GM21576 (cell line): ENCODE measurements around the gene SCRN2.

Source experiments
- ATAC-seq: cut with Tn5 transposase; IDR thresholded peaks from one replicate; pipeline ENCODE4 v1.9.1; 2021; ENCODE audit warnings: mild to moderate bottlenecking, moderate library complexity; ENCODE audit not compliant: unreplicated experiment

SCRN2 gene

DNA sequence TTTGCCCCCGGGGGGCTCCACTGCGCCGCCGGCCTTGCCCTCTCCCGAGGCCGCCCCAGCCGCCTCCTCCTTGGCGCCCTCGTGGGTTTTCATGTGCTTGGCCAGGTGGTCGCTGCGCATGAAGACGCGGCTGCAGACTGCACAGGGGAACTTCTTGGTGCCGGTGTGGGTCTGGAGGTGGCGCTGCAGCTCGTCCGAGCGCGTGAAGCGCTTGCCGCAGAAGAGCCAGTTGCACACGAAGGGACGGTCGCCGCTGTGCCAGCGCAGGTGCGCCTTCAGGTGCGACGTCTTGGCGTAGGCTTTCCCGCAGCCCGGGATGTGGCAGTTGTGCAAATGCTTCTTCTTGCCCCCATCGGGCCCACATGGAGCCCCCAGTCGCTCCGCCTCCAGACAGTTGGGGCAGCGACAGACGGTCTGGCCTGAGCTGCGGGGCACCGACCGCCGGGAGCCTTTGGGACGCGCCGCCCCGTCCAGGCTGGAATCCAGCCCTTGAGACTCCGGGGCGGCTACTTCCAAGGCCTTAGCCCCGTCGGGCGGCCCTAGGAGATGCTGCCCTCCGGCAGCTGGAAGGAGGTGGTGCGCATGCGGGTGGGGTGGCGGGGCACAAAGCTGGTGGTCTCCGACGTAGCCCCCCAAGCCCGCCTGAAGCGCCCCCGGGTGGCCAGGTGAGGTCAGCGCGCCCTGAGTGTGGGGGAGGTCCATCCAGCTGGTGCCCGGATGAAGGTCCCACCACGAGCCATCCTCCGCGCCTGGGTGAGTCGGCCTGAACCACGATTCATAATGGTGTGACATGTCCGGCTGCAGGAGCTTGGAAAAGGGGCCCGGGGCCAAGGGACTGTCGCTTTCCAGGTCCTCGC lies 6.5 kb upstream of the SCRN2 start:
- ATAC-seq: no peak

DNA sequence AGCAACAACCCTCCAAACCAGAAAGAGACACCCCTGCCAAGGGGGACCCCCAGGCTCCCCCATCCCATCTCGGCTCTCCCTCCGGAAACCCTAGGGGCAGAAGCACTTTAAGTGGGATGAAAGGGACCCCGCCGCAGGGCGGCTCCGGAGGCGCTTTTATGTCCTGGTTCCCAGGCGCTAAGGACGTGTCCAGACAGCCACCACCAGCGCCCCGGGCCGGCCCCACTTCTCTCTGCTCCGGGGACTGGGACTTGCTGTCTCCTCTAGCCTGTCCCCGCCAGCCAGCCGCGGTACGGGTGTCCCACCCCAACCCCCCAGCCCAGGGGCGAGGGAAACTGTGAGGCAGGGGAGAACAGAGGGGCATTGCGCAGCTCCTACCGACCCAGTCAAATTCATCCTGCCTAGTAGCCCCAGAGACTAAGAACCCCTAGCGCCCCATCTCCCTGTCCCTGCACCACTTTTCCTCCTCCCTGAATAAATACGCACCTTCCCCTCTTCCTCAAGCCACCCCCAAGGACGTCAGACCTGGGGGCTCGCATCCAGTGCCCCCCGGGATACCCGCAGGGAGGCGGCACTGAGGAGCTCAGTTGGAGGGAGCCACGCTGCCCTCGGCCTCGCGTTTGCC lies 5.8 kb upstream of the SCRN2 start:
- ATAC-seq: no peak

DNA sequence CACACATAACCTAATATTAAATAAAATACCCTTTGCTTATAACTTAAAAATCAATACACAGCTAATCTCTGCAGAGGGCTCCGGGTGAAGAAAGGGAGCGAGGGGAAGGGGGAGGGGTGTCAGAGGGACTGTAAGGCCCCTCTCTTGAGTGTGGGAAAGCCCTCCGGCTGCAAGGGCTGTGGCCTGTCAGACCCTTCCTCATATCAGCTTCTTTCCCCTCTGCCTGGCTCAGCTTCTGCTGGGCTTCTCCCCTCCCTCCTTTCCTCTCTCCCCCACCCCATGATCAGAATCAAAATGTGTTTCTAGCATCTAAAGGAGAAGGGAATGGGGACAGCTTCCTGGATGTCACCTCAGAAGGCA lies 4.6 kb upstream of the SCRN2 start:
- ATAC-seq: no peak

DNA sequence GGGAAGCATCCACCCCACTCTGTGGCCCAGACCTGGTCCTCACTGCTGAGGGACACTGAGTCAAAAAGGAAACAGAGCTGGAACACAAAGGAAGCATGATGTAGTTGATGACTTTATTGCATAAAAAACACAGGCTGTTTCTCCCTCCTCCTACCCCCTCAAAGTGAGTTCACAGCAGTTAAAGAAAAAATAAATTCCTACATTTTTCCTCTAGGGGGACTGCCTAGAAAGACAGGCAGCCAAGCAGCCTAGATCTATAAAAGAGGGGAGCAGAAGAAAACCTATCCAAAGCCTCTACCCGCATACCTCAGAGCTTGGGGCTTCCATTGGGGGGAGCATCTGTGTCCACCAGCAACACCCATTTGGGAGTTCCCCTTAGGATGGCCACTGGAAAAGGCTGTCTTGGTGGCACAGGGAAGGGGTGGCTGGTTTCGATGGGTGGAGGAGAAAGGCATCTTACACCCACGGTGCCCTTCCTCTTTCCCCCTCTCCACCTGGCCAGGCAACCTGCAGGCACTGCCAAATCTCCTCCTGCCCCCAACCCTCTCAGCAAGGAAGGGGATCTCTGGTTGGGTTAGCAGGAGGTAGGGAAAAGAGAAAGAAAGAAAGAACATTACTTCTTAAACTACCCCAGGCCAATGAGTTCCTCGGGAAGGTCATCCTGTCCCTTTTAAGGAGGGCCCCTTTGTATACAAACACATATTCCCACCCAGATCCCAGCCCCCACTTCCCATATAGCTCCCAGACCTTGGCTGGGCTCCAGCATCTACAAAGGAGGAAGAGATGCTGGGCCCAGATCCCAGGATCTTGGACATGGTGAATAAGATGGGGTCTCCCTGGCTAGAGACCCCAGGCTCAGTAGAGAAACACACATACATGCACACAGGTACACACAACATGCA lies 4.0 kb upstream of the SCRN2 start:
- no peak for ATAC-seq

DNA sequence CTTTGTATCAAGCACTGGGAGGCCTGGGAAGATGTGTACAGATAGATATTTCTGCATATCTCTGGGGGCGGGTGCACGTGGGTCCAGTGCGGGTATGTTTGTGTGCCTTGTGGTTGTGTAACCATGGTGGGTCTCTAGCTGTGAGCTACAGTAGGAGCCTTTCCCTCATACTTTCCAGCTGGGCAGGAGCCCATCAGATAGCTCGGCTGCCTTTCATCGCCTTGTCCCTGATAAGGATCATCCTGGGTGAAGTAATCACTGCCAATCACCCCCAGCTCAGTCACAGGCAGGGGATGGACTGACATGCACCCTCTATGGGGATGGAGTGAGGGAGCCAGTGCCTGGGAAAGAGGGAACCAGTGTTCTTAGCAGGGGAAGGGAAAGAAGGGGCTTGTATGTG lies 3.2 kb upstream of the SCRN2 start:
- no peak for ATAC-seq

DNA sequence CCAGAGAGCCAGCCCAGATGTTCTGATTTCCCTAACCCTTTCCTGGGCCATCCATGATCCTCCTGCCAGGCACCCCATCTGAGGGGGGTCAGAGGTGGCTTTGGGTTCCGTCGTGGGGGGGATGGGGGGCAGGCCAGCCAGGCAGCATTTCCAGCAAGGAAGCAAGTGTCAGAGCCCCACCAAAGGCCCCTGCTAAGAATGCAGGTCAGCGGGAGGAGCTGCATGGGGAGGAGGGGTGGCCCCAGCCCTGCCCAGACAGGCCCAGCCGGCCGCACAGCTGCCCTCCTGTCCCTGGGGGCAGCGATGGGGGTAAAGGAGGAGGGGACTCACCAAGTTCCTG lies 2.3 kb upstream of the SCRN2 start:
- ATAC-seq: no peak

DNA sequence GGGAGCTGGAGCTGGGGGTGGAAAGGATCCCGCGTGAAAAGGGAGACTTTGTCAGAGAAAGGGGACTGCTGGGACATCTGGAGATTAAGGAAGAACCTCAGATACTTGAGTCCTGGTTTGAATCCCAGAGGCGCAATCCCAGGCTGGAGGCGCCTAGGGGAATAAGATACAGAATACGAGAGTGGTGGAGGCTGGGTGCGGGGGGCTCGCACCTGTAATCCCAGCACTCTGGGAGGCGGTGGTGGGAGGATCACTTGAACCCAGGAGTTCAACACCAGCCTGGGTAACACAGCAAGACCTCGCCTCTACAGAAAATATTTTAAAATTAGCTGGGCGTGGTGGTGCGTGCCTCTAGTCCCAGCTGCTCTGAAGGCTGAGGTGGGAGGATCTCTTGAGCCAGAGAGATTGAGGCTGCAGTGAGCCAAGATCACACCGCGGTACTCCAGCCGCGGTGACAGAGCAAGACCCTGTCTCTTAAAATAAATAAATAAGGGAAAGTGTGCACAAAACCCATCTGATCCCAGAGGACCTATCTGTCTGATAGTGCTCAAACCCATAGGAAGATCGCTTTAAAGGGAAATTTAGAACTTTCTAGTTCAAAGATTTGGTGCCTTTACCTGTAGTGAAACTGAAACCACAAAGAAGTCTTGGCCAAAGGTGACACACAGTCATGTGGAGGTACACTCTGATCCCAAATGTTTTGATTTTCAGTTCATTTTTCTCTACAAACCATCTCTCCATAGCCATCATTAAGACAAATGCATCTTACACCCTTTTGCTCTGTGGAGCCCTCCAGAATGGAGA lies 617 bp upstream of the SCRN2 start:
- no peak for ATAC-seq

DNA sequence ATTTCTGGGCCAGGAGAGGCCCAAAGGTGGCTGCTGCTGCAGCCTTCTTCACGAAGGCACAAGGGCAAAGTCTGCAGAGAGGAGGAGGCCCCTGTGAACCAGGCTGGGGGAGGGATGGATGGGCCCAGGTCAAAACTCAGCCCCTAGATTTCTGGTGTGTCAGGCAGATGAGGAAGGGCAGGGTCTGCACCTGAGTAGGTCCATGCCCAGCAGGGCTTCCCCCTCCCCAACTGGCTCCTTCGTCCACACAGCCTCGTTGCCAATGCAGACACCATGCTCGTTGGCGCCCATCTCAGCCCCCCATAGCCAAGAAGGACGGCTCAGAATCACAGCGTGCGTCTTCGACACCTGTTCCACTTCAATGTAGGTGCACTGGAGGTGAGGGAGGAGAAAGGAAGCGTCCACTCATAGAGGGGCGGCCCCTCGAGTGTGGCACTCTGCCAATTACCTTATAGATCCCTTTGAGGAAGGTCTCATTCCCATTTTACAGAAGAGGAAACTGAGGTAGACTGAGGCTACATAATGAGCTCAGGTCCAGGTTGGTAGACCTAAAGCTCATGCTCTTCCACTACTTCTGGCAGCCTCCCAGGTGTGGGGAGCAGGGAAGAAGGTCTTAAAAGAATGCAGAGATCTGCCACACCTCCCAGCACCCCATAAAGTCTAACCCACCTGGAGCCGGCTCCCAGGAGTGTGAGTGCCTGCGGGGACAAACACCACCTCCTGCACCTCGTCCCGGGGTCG lies 902 bp downstream of the SCRN2 start:
- no peak for ATAC-seq

DNA sequence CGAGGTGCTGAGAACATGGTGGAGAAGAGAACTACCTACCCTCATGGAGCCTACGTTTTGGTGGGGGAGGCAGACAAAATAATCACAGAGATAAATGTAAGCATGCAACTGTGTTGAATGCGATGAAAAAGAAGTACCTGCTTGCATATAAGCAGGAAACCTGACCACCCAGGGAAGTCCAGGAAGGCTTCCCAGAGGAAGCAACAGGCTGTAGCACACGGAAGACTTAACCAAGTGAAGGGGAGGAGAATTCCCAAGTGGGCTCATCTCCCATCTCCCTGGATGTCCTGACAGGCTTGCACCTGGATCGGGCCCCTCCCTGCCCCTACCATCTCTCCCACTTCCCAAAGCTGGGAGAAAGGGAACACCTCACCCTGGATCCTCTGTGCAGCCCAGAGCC lies 2.0 kb downstream of the SCRN2 start:
- no peak for ATAC-seq

DNA sequence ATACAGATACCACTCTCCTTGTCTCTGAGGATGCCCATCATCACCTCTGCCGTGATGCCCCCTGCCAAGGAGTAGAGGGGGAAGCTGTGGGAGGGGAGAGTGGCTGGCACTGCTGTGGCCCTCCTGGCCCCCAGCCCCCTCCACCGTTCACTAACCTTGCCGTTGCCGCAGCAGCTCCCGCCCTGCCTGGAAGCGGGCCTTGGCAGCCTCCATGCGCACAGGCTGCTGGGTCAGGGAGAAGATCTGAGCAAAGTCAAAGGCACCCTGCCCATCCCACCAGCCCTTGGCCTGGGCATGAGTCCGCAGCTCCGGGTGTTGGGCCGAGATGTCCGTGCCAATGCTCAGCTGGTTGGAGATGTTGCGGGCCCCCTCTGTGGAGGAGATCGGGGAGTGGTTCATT lies 2.4 kb downstream of the SCRN2 start:
- ATAC-seq: no peak

DNA sequence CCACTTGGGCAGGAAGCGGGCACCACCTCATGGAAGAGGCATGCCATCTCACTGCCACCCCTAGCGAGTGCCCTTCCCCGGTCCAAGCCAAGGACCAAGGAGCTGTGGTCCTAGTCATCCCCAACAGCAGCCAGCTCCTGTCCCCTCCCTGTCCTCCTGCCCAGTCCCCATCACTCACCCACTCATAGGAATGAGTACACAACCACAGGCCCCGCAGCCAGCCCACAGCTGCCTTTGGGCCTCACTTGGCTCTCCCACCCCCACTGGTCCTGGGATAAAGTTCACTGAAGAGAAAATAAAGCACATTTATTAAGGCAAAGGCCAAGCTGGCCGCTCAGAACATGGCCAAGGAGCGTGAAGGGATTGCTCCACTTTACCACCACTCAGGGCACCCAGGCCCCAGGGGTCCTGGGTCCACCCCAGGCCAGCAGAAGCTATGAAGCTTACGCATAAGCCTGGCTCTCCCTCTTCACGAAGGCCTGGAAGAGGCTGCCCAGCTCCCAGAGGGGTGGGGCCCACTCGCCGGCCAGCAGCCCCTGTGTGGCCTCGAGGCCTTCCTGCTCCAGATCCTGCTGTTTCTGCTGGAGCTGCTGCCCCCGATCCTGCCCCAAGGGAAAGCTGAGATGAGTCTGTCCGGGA lies 3.6 kb downstream of the SCRN2 start:
- no peak for ATAC-seq

DNA sequence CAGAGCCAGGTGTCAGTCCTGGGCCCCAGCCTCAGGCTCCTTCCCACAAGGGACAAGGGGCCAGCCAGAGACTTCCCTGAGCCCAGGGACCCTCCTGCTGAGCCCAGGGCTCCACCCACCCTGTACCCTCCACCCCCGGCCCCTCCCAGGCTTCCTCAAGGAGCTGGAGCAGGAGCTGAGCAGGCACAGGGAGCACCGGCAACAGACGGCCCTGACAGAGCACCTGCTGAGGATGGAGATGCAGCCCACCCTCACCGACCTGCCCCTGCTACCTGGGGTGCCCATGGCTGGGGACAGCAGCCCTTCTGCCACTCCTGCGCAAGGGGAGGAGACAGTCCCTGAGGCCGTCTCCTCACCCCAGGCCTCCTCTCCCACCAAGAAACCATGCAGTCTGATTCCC lies 4.5 kb downstream of the SCRN2 start:
- no peak for ATAC-seq

DNA sequence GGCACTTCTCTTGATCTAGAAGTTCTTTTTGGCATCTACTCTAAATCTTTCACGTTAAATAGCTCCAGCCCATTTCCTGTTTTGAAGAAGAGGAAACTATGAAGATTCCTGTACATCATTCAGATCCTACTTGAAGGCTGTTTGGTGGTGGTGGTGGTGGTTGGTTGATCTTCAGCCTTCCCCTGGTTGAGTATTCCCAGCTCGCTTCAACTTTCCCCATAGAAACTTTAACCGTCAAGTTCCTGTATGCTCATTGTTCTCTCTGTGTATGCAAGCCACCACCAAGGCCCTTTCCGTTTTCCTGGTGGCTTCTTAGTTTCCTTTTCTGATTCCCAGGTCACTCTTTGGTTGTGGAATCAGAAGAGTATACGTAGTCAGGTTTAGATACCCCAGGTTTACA lies 6.3 kb downstream of the SCRN2 start:
- ATAC-seq: no peak

DNA sequence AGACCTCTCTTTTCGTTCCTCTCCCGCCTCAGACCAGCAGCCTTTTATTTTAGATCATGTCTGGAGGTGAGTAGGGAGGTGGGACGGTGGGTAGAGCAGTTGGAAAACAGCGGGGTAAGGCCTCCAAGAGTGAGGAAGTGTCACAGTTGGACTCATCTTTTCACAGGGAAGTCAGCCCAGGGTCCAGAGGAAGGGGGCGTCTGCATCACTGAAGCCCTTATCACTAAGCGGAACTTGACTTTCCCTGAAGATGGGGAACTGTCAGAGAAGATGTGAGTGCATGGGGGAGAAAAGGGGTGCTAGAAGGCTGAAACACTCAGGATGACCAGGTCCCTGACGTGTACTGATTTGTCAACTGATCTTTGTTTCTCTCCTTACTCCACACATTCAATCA lies 9.1 kb downstream of the SCRN2 start:
- ATAC-seq: no peak

DNA sequence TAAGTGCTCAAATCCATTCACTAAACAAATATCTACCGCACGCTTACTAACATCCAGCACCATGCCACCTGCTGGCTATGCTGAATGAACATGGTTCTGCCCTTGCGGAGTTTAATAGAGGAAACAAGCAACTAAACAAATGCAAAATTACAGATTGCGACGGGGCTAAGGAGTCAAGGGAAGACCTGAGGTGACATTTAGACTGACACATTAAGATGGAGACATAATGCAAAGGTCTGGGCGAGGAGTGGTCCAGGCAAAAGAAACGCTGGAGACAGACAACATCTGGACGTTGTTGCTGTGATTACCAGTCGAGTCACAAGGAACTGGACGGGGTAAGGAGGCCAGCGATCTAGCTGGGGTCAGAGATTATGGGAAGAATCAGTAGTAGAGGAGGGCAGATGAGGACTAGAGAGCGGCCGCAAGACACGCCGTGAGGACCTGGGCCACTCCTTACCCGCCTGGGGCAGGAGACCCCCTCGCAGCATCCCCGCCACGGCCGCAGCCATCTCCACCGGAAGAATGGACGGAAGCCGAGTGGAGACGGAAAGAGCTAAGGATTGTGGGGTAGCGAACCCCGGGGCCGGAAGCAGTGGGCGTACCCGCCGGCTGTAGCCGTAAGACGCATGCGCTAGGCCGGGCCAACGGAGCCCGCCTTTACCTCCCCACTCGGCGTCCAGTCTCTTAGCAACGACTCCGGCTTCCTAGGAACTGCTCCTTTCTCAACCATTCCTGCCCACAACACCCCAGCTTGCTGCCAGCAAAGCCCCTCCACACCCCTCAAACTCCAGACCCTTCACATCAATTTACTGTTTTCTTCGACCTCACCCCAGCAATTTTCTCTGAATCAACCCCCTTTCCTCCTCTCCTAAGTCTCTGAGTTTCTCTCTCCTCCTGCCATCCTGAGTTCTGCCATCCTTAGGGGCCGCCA lies 9.8 kb downstream of the SCRN2 start, which contains the start of the genes LRRC46 and MRPL10:
TSS of gene LRRC46 (plus strand) at position 668 of the 931 bp plus-strand sequence. CDS start 320 bp downstream, outside the sequence.
TSS of gene MRPL10 (minus strand) at position 539 of the 931 bp plus-strand sequence. CDS start at position 509, 30 bp downstream.
- peak; percentile 85 for ATAC-seq

DNA sequence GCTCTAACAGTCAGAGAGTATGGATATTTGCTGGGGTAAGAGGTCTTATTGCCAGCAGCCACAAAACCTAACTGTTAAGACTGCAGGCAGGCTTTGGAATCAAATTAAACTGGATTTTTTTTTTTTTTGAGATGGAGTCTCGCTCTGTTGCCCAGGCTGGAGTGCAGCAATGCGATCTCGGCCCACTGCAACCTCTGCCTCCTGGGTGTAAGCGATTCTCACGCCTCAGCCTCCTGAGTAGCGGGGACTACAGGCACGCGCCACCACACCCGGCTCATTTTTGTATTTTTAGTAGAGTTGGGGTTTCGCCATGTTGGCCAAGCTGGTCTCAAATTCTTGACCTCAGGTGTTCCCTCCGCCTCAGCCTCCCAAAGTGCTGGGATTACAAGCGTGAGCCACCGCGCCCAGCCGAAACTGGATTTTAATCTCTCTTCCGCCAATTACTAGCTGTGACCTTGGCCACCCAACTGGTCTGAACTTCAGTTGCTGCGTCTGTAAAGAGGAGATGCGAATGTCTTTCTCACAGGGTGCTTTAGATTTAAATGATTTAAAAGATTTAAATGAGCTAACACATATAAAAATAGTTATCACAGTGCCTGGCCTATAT lies 10.6 kb downstream of the SCRN2 start:
- ATAC-seq: no peak

DNA sequence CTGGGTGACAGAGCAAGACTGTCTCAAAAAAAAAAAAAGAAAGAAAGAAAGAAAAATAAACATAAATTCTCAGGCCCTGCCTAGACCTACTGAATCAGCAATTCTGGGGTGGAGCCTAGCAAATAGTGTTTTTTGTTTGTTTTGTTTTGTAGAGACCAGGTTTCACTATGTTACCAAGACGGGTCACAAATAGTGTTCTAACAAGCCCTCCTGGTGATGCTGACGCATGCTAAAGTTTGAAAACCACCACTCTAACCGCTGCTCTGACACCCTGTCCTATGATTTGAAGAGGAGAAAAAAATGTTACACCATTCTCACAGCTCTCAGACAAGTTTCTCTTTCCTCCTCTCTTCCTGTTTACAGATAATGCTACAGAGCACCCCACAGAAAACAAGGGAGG lies 11.2 kb downstream of the SCRN2 start:
- no peak for ATAC-seq

DNA sequence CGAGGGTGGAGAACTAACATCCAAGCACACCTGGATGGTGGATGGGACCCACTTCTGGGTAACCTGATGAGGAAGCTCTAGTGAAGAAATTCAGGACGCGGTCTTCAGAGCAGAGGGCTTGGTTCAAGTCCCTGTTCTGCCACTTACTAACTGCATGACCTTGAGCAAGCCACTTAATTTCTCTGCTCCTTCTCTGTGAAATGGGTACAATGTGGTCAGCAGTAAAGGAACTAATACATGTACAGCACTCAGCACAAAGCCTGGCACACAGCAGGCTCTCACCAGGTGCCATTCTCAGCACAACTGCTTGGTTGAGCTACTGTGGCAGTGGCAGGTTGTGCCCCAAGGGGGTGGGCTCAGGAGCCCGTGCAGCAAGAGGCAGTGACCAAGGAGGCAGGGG lies 17.6 kb downstream of the SCRN2 start:
- no peak for ATAC-seq
